HCT116 (cell line): Measurements from ENCODE around the gene HAX1.
"Not testable (repeated sequence)": the region's sequence is repeated elsewhere in the genome, so short reads cannot be mapped to it uniquely, and the experiment has no call there.

Experiments
- CBX3 ChIP-seq: IDR thresholded peaks from 2 replicates; pipeline ENCODE4 v1.6.1; 2012; ENCODE audit warnings: low read depth
- CEBPB ChIP-seq: IDR thresholded peaks from 2 replicates; pipeline ENCODE4 v1.6.1; 2012; ENCODE audit warnings: low read depth
- CTCF ChIP-seq, 3 experiments: fragments of 200-600 bp in 1 of 3; sonication (generic) in 1 of 3; IDR thresholded peaks in 2 of 3; conservative IDR thresholded peaks in 1 of 3; 2 replicates each; pipeline ENCODE4 v1.5.1; 2012 to 2017; ENCODE audit warnings: low read depth in 2 of 3, low read length in 2 of 3, antibody characterized with exemption in 1 of 3, borderline replicate concordance in 1 of 3, control low read depth in 1 of 3, mild to moderate bottlenecking in 1 of 3, mixed read lengths in 1 of 3, mixed run types in 1 of 3, moderate library complexity in 1 of 3; ENCODE audit not compliant: insufficient read depth in 1 of 3
- EZH2 ChIP-seq: fragments of 200-600 bp; sonication (generic); IDR thresholded peaks from 2 replicates; pipeline ENCODE4 v1.6.1; 2017; ENCODE audit warnings: antibody characterized with exemption, mixed run types
- JUND ChIP-seq: IDR thresholded peaks from 2 replicates; pipeline ENCODE4 v1.6.1; 2012
- MAX ChIP-seq: IDR thresholded peaks from 2 replicates; pipeline ENCODE4 v1.6.1; 2012
- POLR2A ChIP-seq: IDR thresholded peaks from 2 replicates; pipeline ENCODE4 v1.7.0; 2011; ENCODE audit warnings: borderline replicate concordance; ENCODE audit not compliant: insufficient read depth, insufficient read length; ENCODE audit errors: extremely low read depth
- POLR2AphosphoS5 ChIP-seq: IDR thresholded peaks from 2 replicates; pipeline ENCODE4 v1.6.1; 2011; ENCODE audit warnings: mild to moderate bottlenecking, low read depth, low read length, moderate library complexity
- RAD21 ChIP-seq: IDR thresholded peaks from 2 replicates; pipeline ENCODE4 v1.6.1; 2012; ENCODE audit warnings: low read depth, mild to moderate bottlenecking
- SIN3A ChIP-seq: IDR thresholded peaks from 2 replicates; pipeline ENCODE4 v1.6.1; 2012; ENCODE audit warnings: low read depth
- ZNF274 ChIP-seq: fragments of 200-500 bp; sonication (Bioruptor generic); IDR thresholded peaks from 2 replicates; pipeline ENCODE4 v1.6.1; 2014; ENCODE audit warnings: mild to moderate bottlenecking, low read depth, low read length, inconsistent platforms

- not testable (repeated sequence) for TF ChIP-seq CTCF (IDR thresholded peaks at IDR 0.05 in 2 of 3, conservative IDR thresholded peaks at IDR 0.05 in 1 of 3; ENCODE audit: borderline replicate concordance in 1 of 3, insufficient read depth in 1 of 3, low read depth in 2 of 3, low read length in 2 of 3); EZH2; POLR2A; ZNF274; JUND; CEBPB; RAD21; SIN3A; CBX3; MAX; POLR2AphosphoS5
Observed at GRCh38 chr1:154321609-154321934, 49.1 kb downstream of the HAX1 start.
